ENCODE results near the gene KRTAP13-3. TPM values are rescaled to one million over a fixed set of nuclear protein-coding genes. Genes with fewer than 3 reads are reported as not detected.

Gene KRTAP13-3
- total and polyA plus RNA-seq, 2 of the 13 experiments (the other 11 are each of a cell fraction or from before 2014, with no cell fraction given) = not detected

- H3K4me3 ChIP-seq (replicated peaks in 1 of 3; ENCODE audit: insufficient read depth in 1 of 3, low read depth in 2 of 3, low read length in 3 of 3) = no peak overlapping the region
- FAIRE-seq (peak; percentile 8), DNase-seq (ENCODE audit: low spot score) (no peak), ATAC-seq (no peak)
- intact Hi-C loops (cut with micrococcal nuclease; ENCODE audit: unreplicated experiment) = no loop called here
- H3K9me3 ChIP-seq (ENCODE audit: low read length) = peaks cover 86% of the 10 kb centered on the region
- no TSS peak for BruUV-seq (replicated peaks)
- H4K20me1 ChIP-seq (ENCODE audit: insufficient read depth, low read length) = no peaks in the 10 kb centered on the region
- CTCF ChIA-PET (ENCODE audit: low intra/inter-chr PET ratio, low total read pairs) = no interaction called here
- H3K36me3 ChIP-seq (replicated peaks in 1 of 2; ENCODE audit: control insufficient read depth in 1 of 2, insufficient read depth in 2 of 2, low read length in 2 of 2) = no peaks in the 10 kb centered on the region
- no peak overlapping the region for H3K27ac ChIP-seq (ENCODE audit: extremely low read length, insufficient read depth, low read length)
- no peak overlapping the region for H3K9ac ChIP-seq (ENCODE audit: insufficient read depth, low read depth, low read length)
- no peak overlapping the region for H3K4me2 ChIP-seq (ENCODE audit: low read depth, low read length)
- in situ Hi-C loops (cut with HindIII; ENCODE audit: extremely low pct_ligation_motif_present, low pct_unique_long_range_greater_than_20kb) = no loop called here
- POLR2A ChIA-PET = no interaction called here
- no peak overlapping the region for H2AFZ ChIP-seq (ENCODE audit: low read length)
- H3K4me1 ChIP-seq (ENCODE audit: insufficient read depth, low read length) = no peaks in the 10 kb centered on the region
- TF ChIP-seq ZNF891 (CRISPR knock-in tag; IDR thresholded peaks at IDR 0.05) (no peak), IKZF1 (IDR thresholded peaks at IDR 0.05) (no peak), MAFK (conservative IDR thresholded peaks at IDR 0.05 in 1 of 2, IDR thresholded peaks at IDR 0.05 in 1 of 2; ENCODE audit: low read length in 2 of 2) (peak; percentile 85 to 88), ZSCAN21 (CRISPR knock-in tag; IDR thresholded peaks at IDR 0.05; ENCODE audit: borderline replicate concordance) (no peak), MAFF (IDR thresholded peaks at IDR 0.05; ENCODE audit: low read depth, low read length) (peak; percentile 80; the same call in 1 of the 2 replicates)
- H3K27me3 ChIP-seq (ENCODE audit: control insufficient read depth in 1 of 2, insufficient read depth in 2 of 2, low read length in 2 of 2) = no peaks in the 10 kb centered on the region
- 1% methylated on average over 3 of the region's 3 CpGs for WGBS (ENCODE audit: low lambda C conversion rate)
- H3K79me2 ChIP-seq (ENCODE audit: insufficient read depth, low read length) = no peaks in the 10 kb centered on the region
These were observed 38.0 kb upstream of the KRTAP13-3 start for GRCh38 chr21:30463713-30464112.

DNA sequence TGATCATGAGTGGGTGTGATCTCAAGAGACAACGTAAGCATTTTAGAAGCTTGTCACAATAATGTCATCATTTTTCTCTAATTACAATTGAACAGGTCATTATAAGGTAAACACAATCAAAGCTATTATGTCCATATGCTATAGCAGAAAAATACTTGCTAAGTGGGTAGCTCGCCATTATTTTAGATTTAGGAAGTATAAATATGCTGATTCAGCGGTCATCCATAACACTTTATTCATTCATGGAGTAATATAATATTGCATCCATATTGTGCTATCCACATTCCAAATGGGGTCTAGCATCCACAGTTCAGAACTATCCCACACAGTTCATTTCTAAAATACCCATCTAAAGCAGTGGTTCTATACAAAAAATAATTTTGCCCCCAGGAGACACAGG is 22.8 kb upstream of the KRTAP13-3 start:
- Histone ChIP-seq H2AFZ (ENCODE audit: low read length) (no peak overlapping the region), H3K36me3 (replicated peaks in 1 of 2; ENCODE audit: control insufficient read depth in 1 of 2, insufficient read depth in 2 of 2, low read length in 2 of 2) (no peaks in the 10 kb centered on the region), H3K27me3 (ENCODE audit: control insufficient read depth in 1 of 2, insufficient read depth in 2 of 2, low read length in 2 of 2) (no peaks in the 10 kb centered on the region), H3K4me2 (ENCODE audit: low read depth, low read length) (no peak overlapping the region), H4K20me1 (ENCODE audit: insufficient read depth, low read length) (no peaks in the 10 kb centered on the region), H3K9me3 (ENCODE audit: low read length) (peaks cover 84% of the 10 kb centered on the region), H3K79me2 (ENCODE audit: insufficient read depth, low read length) (no peaks in the 10 kb centered on the region), H3K4me3 (replicated peaks in 1 of 3; ENCODE audit: insufficient read depth in 1 of 3, low read depth in 2 of 3, low read length in 3 of 3) (no peak overlapping the region), H3K4me1 (ENCODE audit: insufficient read depth, low read length) (no peaks in the 10 kb centered on the region), H3K9ac (ENCODE audit: insufficient read depth, low read depth, low read length) (no peak overlapping the region), H3K27ac (ENCODE audit: extremely low read length, insufficient read depth, low read length) (no peak overlapping the region)
- DNase-seq (ENCODE audit: low spot score) = no peak
- TF ChIP-seq ZNF282 (IDR thresholded peaks at IDR 0.05; ENCODE audit: partially characterized antibody) (no peak), HMG20A (CRISPR knock-in tag; IDR thresholded peaks at IDR 0.05; ENCODE audit: borderline replicate concordance) (no peak), ZNF468 (CRISPR knock-in tag; IDR thresholded peaks at IDR 0.05) (no peak), MAFK (conservative IDR thresholded peaks at IDR 0.05 in 1 of 2, IDR thresholded peaks at IDR 0.05 in 1 of 2; ENCODE audit: low read length in 2 of 2) (peak in 1 of 2 experiments; percentile 70; a peak in 2 of 4 replicates), MAFF (IDR thresholded peaks at IDR 0.05; ENCODE audit: low read depth, low read length) (peak; percentile 67)
- CTCF ChIA-PET (ENCODE audit: low intra/inter-chr PET ratio, low total read pairs) = no interaction called here
- POLR2A ChIA-PET = no interaction called here
- in situ Hi-C loops (cut with HindIII; ENCODE audit: extremely low pct_ligation_motif_present, low pct_unique_long_range_greater_than_20kb) = no loop called here
- no peak for ATAC-seq
- FAIRE-seq = no peak
- no TSS peak for BruUV-seq (replicated peaks)
- 4% methylated on average over 3 of the region's 3 CpGs for WGBS (ENCODE audit: low lambda C conversion rate)
- intact Hi-C loops (cut with micrococcal nuclease; ENCODE audit: unreplicated experiment) = no loop called here

Measured in HepG2 (cell line).